ENCODE data around the gene RFFL. TPM values are rescaled to one million over a fixed set of nuclear protein-coding genes. Genes with fewer than 3 reads are reported as not detected.

RFFL gene
- total RNA-seq, 4 donors from 2014 or later: 31.7 to 64.0 (median 56.2) TPM

DNA sequence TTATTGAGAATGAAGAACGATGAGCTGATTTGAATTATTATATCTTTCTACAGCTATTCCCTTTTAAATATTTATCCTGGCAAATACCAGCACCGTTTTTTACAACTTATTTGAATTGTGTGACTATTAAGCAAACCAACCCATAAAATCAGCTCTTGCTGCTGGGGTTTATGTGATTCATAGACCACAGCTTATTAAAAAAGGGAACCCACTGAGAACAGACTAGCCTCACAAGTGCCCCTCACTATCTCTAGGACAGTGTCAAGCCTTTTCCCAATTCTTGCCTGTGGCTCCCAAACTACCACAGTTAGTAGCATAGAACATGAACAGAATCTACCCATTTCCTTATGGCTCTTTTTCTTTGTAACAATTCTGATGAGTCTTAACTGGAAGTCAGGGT is 89.3 kb downstream of the RFFL start:
- Histone ChIP-seq H3K4me1 (peaks cover 0 to 1% (median 0%) of the 10 kb centered on the region in 3 donors), H3K36me3 (peaks cover 0 to 7% (median 0%) of the 10 kb centered on the region in 3 donors), H3K27me3 (no peaks in the 10 kb centered on the region), H3K4me3 (no peak overlapping the region), H3K27ac (no peak overlapping the region), H3K9me3 (no peaks in the 10 kb centered on the region)
- DNase-seq: no peak
- intact Hi-C loops (cut with DNase I): no loop called here
- 32 to 64% methylated on average over 2 of the region's 2 CpGs for WGBS, 2 donors
- TF ChIP-seq CTCF (IDR thresholded peaks at IDR 0.05): no peak
- TF ChIP-seq POLR2A (IDR thresholded peaks at IDR 0.05): no peak

DNA sequence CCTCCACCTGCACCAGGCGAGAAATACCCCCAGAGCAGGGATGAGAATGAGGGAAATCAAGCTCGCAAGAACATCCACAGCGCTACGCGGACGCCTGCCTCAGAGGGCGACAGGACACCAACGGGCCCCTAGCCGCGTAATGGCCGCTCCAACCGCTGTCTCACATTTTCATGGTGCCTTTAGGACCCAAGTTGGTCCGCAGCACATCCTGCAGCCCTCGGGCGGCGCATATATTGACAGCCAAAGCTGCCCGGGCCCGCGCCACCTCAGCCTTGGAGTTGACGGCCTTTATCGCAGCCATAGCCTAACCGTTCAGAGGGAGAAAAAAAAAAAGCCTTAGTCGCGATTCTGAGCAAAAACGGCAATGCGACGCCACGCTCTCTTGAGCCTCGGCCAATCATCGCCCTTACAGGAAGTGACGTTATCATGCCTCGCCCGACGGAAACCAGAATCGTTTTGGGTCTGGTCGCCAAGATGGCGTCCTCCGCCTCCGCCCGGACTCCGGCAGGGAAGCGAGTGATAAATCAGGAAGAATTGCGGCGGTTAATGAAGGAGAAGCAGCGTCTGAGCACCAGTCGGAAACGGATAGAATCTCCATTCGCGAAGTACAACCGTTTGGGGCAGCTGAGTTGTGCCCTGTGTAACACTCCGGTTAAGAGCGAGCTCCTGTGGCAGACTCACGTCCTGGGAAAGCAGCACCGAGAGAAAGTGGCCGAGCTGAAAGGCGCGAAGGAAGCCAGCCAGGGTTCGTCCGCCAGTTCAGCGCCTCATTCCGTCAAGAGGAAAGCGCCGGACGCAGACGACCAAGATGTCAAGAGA is 102.2 kb downstream of the RFFL start, which contains the start of the genes CCT6B and ZNF830:
Gene CCT6B, minus strand, starts transcription at position 368 of the 819 bp plus-strand sequence. Its CDS starts 67 bp downstream, at position 301.
Gene ZNF830, plus strand, starts transcription at position 448 of the 819 bp plus-strand sequence. Its CDS starts 27 bp downstream, at position 475.
- Histone ChIP-seq H3K36me3 (peaks cover 0 to 33% (median 15%) of the 10 kb centered on the region in 3 donors), H3K27me3 (no peaks in the 10 kb centered on the region), H3K4me1 (peaks cover 12 to 29% (median 14%) of the 10 kb centered on the region in 3 donors), H3K27ac (peak within 1 kb of the TSS; percentile 90 to 95 (median 91)), H3K4me3 (peak within 1 kb of the TSS; percentile 62 to 97 (median 90)), H3K9me3 (no peaks in the 10 kb centered on the region)
- TF ChIP-seq POLR2A (IDR thresholded peaks at IDR 0.05) (peak in 2 of 4 donors; percentile 69 to 74), CTCF (IDR thresholded peaks at IDR 0.05) (peak in 1 of 6 experiments; percentile 5)
- WGBS, 2 donors: 0 to 2% methylated on average over 31 of the region's 65 CpGs
- peak; percentile 70 for DNase-seq
- intact Hi-C loops (cut with DNase I): no loop called here

- 79 to 85% methylated on average over 1 of the region's 1 CpG for WGBS, 2 donors
- Histone ChIP-seq H3K27me3 (no peaks in the 10 kb centered on the region), H3K4me1 (peaks cover 12 to 26% (median 14%) of the 10 kb centered on the region in 3 donors), H3K36me3 (peaks cover 0 to 5% (median 0%) of the 10 kb centered on the region in 3 donors), H3K9me3 (no peaks in the 10 kb centered on the region), H3K27ac (no peak overlapping the region), H3K4me3 (no peak overlapping the region)
- no peak for DNase-seq
- intact Hi-C loops (cut with DNase I): no loop called here
- no peak for TF ChIP-seq POLR2A (IDR thresholded peaks at IDR 0.05)
- no peak for TF ChIP-seq CTCF (IDR thresholded peaks at IDR 0.05)
Observed at GRCh38 chr17:34958438-34958837, 105.1 kb downstream of the RFFL start.

Small RNAs within 50 kb of the gene (small RNA-seq; reads per million reads assigned to genes)
- 0 reads per million in 4 donors for gene AC004223.1
- 0 reads per million in 4 donors for gene RNU6-840P

Other genes with a start within 250 kb of the RFFL start
- gene CCT6B, start 102.2 kb downstream of the RFFL start, total RNA-seq: 1 to 10 TPM in 2 of 4 donors, under 1 TPM in 2; 0.34 to 3.1 (median 1.4) TPM
- 10 to 100 TPM in 2 of 4 donors, 1 to 10 TPM in 2; 6.1 to 13.4 (median 9.2) TPM for gene ZNF830, start 102.2 kb downstream of the RFFL start, total RNA-seq
- gene LIG3, start 83.2 kb downstream of the RFFL start, total RNA-seq: 10 to 100 TPM; 18.9 to 32.6 (median 26.6) TPM
- gene RAD51D, start 56.2 kb upstream of the RFFL start, total RNA-seq: 1 to 10 TPM; 2.4 to 7.1 (median 6.0) TPM
- gene FNDC8, start 57.9 kb upstream of the RFFL start, total RNA-seq: not detected
- gene NLE1, start 78.6 kb upstream of the RFFL start, total RNA-seq: 10 to 100 TPM in 3 of 4 donors, 1 to 10 TPM in 1; 8.2 to 19.6 (median 17.8) TPM
- not detected for gene UNC45B, start 84.1 kb upstream of the RFFL start, total RNA-seq
- gene SLC35G3, start 130.7 kb upstream of the RFFL start, total RNA-seq: not detected
- 10 to 100 TPM in 2 of 4 donors, 1 to 10 TPM in 2; 7.3 to 20.4 (median 14.0) TPM for gene SLFN5, start 179.4 kb upstream of the RFFL start, total RNA-seq